Liver (tissue), 9 donors: ENCODE measurements around the gene C22orf23. TPM values are rescaled to one million over a fixed set of nuclear protein-coding genes. Genes with fewer than 3 reads are reported as not detected.
A peak's percentile ranks its signal among the peaks of the same experiment; 100 is the strongest.

Experiments used
- DNase-seq: peaks from one replicate; pipeline ENCODE4 v3.0.0-alpha.2; 2017; ENCODE audit warnings: low spot score
- H3K27ac ChIP-seq, 2 donors: one replicate each; pipeline ENCODE4 v1.7.0; 2013; ENCODE audit warnings: inconsistent platforms in 2 of 2, low read length in 2 of 2, control low read depth in 1 of 2, low read depth in 1 of 2, mild to moderate bottlenecking in 1 of 2
- H3K27me3 ChIP-seq, 4 donors: one replicate each; pipeline versions ENCODE4 v1.6.1 to v1.7.0; 2013; ENCODE audit warnings: low read length in 3 of 4, inconsistent platforms in 1 of 4, mild to moderate bottlenecking in 1 of 4, moderate library complexity in 1 of 4; ENCODE audit not compliant: control insufficient read depth in 4 of 4, insufficient read depth in 4 of 4
- H3K36me3 ChIP-seq, 4 donors: one replicate each; pipeline versions ENCODE4 v1.6.1 to v1.7.0; 2013; ENCODE audit warnings: low read length in 3 of 4, mild to moderate bottlenecking in 3 of 4, low read depth in 1 of 4, moderate library complexity in 1 of 4; ENCODE audit not compliant: control insufficient read depth in 4 of 4, insufficient read depth in 3 of 4
- H3K4me1 ChIP-seq, 4 donors: one replicate each; pipeline versions ENCODE4 v1.6.1 to v1.7.0; 2013; ENCODE audit warnings: low read length in 3 of 4, mild to moderate bottlenecking in 3 of 4, moderate library complexity in 1 of 4; ENCODE audit not compliant: control insufficient read depth in 4 of 4, insufficient read depth in 4 of 4
- H3K4me3 ChIP-seq, 3 donors: one replicate each; pipeline versions ENCODE4 v1.6.1 to v1.7.0; 2013; ENCODE audit warnings: low read length in 3 of 3, control low read depth in 1 of 3, low read depth in 1 of 3, mild to moderate bottlenecking in 1 of 3
- H3K9ac ChIP-seq, 2 donors: one replicate each; pipeline ENCODE4 v1.7.0; 2013; ENCODE audit warnings: low read length in 2 of 2, mild to moderate bottlenecking in 2 of 2, moderate library complexity in 2 of 2, control low read depth in 1 of 2, low read depth in 1 of 2
- H3K9me3 ChIP-seq, 4 donors: one replicate each; pipeline versions ENCODE4 v1.6.1 to v1.7.0; 2013; ENCODE audit warnings: low read length in 3 of 4; ENCODE audit not compliant: control insufficient read depth in 4 of 4
- EGR1 ChIP-seq, 2 donors: IDR thresholded peaks; 2 replicates each; pipeline ENCODE4 v1.6.1; 2016 to 2018; ENCODE audit warnings: antibody characterized with exemption in 2 of 2, low read depth in 2 of 2
- JUND ChIP-seq, 2 donors: IDR thresholded peaks; 2 replicates each; pipeline ENCODE4 v1.6.1; 2016; ENCODE audit warnings: antibody characterized with exemption in 2 of 2
- NR2F2 ChIP-seq: IDR thresholded peaks from 2 replicates; pipeline ENCODE4 v1.6.1; 2016; ENCODE audit warnings: antibody characterized with exemption
- RAD21 ChIP-seq, 2 donors: IDR thresholded peaks; 2 replicates each; pipeline ENCODE4 v1.6.1; 2016; ENCODE audit warnings: antibody characterized with exemption in 2 of 2, mild to moderate bottlenecking in 2 of 2
- SP1 ChIP-seq: IDR thresholded peaks from 2 replicates; pipeline ENCODE4 v1.6.1; 2018; ENCODE audit warnings: antibody characterized with exemption, mild to moderate bottlenecking
- TAF1 ChIP-seq: conservative IDR thresholded peaks from 2 replicates; pipeline ENCODE4 v1.6.1; 2016; ENCODE audit warnings: antibody characterized with exemption, mild to moderate bottlenecking
- WGBS: extraction: QIAGEN DNeasy Blood & Tissue Kit; methylation state at CpG from one replicate; pipeline ENCODE4 v1.1.7; 2013; 5-methylcytosine and 5-hydroxymethylcytosine counted together
- polyA plus RNA-seq, 2 donors: library from polyadenylated mRNA; stranded (reverse) in 1 of 2; unstranded in 1 of 2; fragments of 200-250 nt in 1 of 2; fragments of >200 nt in 1 of 2; fragmentation: Nextera tagmentation in 1 of 2; extraction: Ambion mirVana in 1 of 2; gene quantifications; one replicate each; pipeline versions ENCODE4 v1.2.1 to v1.2.3, GENCODE V29; 2013 to 2015
- total RNA-seq, 2 donors: library from RNA; depleted of rRNA; stranded (reverse); fragments of >200 nt; gene quantifications; one replicate each; pipeline ENCODE4 v1.2.3, GENCODE V29; 2014
- TF ChIP-seq, protein P1 (sequence below): IDR thresholded peaks from 2 replicates; pipeline ENCODE4 v1.6.1; 2016; ENCODE audit warnings: antibody characterized with exemption, mild to moderate bottlenecking
- TF ChIP-seq, protein P2 (sequence below): IDR thresholded peaks from 2 replicates; pipeline ENCODE4 v1.6.1; 2016; ENCODE audit warnings: antibody characterized with exemption
- donor health status: healthy.
- donor health status: healthy.
- donor health status: healthy.
- donor health status: healthy.
- donor health status: healthy.

C22orf23 gene
- total and polyA plus RNA-seq, 4 donors, result 0.02 TPM; not detected in 3

DNA sequence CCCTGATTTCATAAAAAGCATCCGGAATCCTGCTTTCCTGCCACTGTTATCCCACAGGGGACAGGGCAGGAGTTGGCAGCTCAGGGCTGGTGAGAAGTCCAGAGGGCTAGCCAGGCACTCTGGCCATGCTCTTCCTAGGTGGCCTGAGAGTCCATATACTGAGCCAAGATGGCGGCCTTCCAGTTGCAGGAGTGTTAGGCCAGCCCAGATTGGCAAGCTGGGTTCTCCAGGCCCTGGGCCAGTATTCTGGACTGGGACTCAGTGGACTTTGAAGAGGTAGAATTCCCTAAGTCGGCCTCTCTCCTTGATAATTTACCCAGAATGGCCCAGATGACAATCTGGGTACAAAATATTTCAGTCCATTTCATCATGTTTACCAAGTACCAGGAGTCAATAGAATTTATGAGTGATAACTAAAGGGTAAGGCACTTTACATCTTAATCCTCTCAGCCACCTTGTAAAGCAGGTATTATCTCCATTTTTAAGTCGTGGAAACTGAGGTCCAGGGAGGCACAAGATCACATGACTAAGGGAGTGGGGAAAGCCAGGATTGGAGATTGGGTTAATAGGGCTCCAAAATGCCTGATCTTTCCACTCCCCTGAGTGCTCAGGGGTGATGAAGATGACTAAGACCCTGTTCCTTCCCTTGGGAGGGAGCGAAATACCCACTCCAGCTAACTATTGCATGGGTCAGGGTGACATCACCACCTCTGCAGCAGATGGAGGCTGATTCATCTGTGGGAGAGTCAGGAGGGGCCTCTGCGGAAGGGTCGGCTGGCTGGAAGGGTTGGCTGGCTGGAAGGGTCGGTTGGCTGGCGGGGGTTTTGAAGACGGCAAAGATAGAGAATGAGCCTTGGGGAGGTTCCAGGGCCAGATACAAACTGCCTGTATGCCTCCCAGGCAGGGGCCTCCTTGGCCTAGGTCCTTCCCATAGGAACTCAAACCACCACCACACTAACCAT, 48.5 kb downstream of the C22orf23 start (continued):
- TF ChIP-seq, protein P1, sequence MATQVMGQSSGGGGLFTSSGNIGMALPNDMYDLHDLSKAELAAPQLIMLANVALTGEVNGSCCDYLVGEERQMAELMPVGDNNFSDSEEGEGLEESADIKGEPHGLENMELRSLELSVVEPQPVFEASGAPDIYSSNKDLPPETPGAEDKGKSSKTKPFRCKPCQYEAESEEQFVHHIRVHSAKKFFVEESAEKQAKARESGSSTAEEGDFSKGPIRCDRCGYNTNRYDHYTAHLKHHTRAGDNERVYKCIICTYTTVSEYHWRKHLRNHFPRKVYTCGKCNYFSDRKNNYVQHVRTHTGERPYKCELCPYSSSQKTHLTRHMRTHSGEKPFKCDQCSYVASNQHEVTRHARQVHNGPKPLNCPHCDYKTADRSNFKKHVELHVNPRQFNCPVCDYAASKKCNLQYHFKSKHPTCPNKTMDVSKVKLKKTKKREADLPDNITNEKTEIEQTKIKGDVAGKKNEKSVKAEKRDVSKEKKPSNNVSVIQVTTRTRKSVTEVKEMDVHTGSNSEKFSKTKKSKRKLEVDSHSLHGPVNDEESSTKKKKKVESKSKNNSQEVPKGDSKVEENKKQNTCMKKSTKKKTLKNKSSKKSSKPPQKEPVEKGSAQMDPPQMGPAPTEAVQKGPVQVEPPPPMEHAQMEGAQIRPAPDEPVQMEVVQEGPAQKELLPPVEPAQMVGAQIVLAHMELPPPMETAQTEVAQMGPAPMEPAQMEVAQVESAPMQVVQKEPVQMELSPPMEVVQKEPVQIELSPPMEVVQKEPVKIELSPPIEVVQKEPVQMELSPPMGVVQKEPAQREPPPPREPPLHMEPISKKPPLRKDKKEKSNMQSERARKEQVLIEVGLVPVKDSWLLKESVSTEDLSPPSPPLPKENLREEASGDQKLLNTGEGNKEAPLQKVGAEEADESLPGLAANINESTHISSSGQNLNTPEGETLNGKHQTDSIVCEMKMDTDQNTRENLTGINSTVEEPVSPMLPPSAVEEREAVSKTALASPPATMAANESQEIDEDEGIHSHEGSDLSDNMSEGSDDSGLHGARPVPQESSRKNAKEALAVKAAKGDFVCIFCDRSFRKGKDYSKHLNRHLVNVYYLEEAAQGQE, result no peak
- TF ChIP-seq TAF1, result no peak

DNA sequence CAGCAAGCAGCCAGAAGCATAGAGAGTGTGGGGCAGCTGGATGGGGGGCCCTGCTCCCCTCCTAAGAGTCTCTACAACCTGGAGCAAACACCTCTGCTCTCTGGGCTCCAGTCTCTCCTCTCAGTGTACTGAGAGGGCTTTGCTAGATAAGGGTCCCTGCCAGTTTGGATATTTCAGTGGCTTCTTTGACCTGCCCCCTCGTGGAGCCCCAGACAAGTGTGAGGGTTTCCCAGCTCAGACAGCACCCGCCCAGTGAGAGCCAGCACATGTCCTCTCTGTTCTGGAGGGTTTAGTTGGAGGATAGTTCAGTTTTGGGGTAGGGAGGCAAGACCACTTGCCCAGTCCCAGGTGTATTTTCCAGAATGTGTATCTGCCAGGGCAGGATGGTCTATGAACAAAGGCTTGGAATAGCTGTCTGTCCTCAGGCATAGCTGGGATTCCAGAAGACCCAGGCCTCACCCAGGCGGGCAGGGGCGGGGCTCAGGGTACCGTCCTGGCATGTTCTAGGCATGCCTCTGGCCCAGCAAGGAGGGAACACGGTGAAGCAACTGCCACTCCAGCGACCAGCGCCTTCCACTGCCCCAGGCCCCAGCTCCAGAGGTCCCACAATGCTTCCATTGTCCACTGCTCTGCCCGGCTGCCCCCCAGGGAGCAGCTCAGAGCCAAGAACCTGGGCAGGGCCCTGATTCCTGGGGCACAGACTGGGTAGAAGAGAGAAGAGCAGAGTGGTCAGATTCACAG, 54.8 kb downstream of the C22orf23 start:
- 90% methylated on average over 9 of the region's 9 CpGs for WGBS
- Histone ChIP-seq H3K9ac (no peak overlapping the region), H3K36me3 (no peaks in the 10 kb centered on the region), H3K4me1 (peaks cover 0 to 9% (median 4%) of the 10 kb centered on the region in 4 donors), H3K9me3 (no peaks in the 10 kb centered on the region), H3K27me3 (no peaks in the 10 kb centered on the region), H3K4me3 (no peak overlapping the region), H3K27ac (no peak overlapping the region)
- no peak for DNase-seq
- peak; percentile 32 for TF ChIP-seq SP1
- no peak for TF ChIP-seq TAF1
- TF ChIP-seq, protein P2, sequence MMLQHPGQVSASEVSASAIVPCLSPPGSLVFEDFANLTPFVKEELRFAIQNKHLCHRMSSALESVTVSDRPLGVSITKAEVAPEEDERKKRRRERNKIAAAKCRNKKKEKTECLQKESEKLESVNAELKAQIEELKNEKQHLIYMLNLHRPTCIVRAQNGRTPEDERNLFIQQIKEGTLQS, result no peak
- TF ChIP-seq RAD21 (IDR thresholded peaks at IDR 0.05), result no peak

DNA sequence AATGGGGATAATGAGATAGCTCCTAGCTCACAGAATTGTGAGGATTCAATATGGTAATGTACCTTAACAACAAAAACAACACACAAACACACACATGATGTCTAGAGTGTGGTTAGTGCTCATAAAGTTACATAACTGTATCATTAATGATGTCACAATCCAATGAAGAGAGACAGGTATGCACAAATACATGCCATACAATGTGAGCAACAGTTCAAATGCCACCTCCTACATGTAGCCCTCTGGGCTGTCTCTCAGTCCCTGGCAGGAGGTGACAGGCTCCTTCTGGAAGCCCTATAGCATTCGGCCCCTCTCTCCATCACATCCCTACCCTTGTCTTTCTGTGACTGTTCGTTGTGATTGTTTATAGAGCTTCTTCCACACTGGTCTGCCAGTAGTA, 55.6 kb downstream of the C22orf23 start:
- H3K36me3 ChIP-seq, result no peaks in the 10 kb centered on the region
- 97% methylated on average over 2 of the region's 2 CpGs for WGBS
- TF ChIP-seq JUND (IDR thresholded peaks at IDR 0.05) (no peak), NR2F2 (no peak), EGR1 (IDR thresholded peaks at IDR 0.05; ENCODE audit: low read depth in 2 of 2) (no peak), TAF1 (no peak)
- TF ChIP-seq, protein P1, result no peak
- no peaks in the 10 kb centered on the region for H3K27me3 ChIP-seq
- no peak for DNase-seq
- H3K27ac ChIP-seq, result no peak overlapping the region
- H3K9ac ChIP-seq, result no peak overlapping the region
- no peak overlapping the region for H3K4me3 ChIP-seq
- H3K9me3 ChIP-seq, result no peaks in the 10 kb centered on the region
- peaks cover 2 to 12% (median 5%) of the 10 kb centered on the region in 4 donors for H3K4me1 ChIP-seq
